Measurements from ENCODE around the gene BTF3L4.

- TF ChIP-seq CTCF (IDR thresholded peaks at IDR 0.05): no peak
- TF ChIP-seq POLR2A (IDR thresholded peaks at IDR 0.05): no peak
These were observed 23.9 kb downstream of the BTF3L4 start for GRCh38 chr1:52080014-52080415.
